Caco-2 (cell line): ENCODE results near the gene CREBL2. TPM values are rescaled to one million over a fixed set of nuclear protein-coding genes. Genes with fewer than 3 reads are reported as not detected.

ENCODE experiments used
- BruUV-seq: library from RNA; stranded (reverse); fragments of 400-500 nt; replicated peaks from 2 replicates; lab custom pipeline; 2021; lab: Mats Ljungman, UMichigan
- CTCF ChIA-PET: fragments of 300-600 bp; sonication (Branson Sonifier 250); formaldehyde crosslinking; loops from one replicate; lab custom pipeline; 2022; ENCODE audit warnings: antibody characterized with exemption; lab: Charles Lee
- POLR2A ChIA-PET: fragments of 300-600 bp; sonication (Branson Sonifier 250); formaldehyde crosslinking; loops from one replicate; lab custom pipeline; 2022; ENCODE audit warnings: antibody characterized with exemption; lab: Charles Lee
- DNase-seq, 2 experiments: peaks; one replicate each; pipeline versions ENCODE4 v3.0.0 to v3.0.0-alpha.2; 2020 to 2022
- H3K27me3 ChIP-seq: replicated peaks from 2 replicates; pipeline ENCODE4 v1.6.0; 2011; ENCODE audit warnings: low read length; ENCODE audit not compliant: control insufficient read depth, insufficient read depth
- H3K36me3 ChIP-seq: 2 replicates; pipeline ENCODE4 v1.5.1; 2011; ENCODE audit warnings: low read length; ENCODE audit not compliant: control insufficient read depth, insufficient read depth
- H3K4me1 ChIP-seq: fragments of 250-450 bp; sonication (Bioruptor Pico); 2 replicates; pipeline ENCODE4 v1.5.1; 2020; ENCODE audit warnings: mild to moderate bottlenecking
- H3K4me3 ChIP-seq: 2 replicates; pipeline ENCODE4 v1.5.1; 2011; ENCODE audit warnings: low read depth, mild to moderate bottlenecking, control low read depth, low read length
- H3K9me3 ChIP-seq: fragments of 250-450 bp; sonication (Bioruptor Pico); 2 replicates; pipeline ENCODE4 v1.5.1; 2020; ENCODE audit warnings: mild to moderate bottlenecking, moderate library complexity
- H3K27ac Mint-ChIP-seq: one replicate; pipeline ENCODE4 v1.8.0; 2022; ENCODE audit warnings: mixed read lengths; ENCODE audit not compliant: unreplicated experiment
- H3K27me3 Mint-ChIP-seq: one replicate; pipeline ENCODE4 v1.8.0; 2022; ENCODE audit warnings: mixed read lengths; ENCODE audit not compliant: insufficient read depth, unreplicated experiment
- H3K36me3 Mint-ChIP-seq: one replicate; pipeline ENCODE4 v1.8.0; 2022; ENCODE audit warnings: mild to moderate bottlenecking, mixed read lengths; ENCODE audit not compliant: insufficient read depth, unreplicated experiment
- H3K4me1 Mint-ChIP-seq: one replicate; pipeline ENCODE4 v1.8.0; 2022; ENCODE audit warnings: low read depth, mixed read lengths; ENCODE audit not compliant: unreplicated experiment
- H3K4me3 Mint-ChIP-seq: one replicate; pipeline ENCODE4 v1.8.0; 2022; ENCODE audit warnings: mild to moderate bottlenecking, moderate library complexity, mixed read lengths; ENCODE audit not compliant: unreplicated experiment
- H3K9me3 Mint-ChIP-seq: one replicate; pipeline ENCODE4 v1.8.0; 2022; ENCODE audit warnings: mixed read lengths; ENCODE audit not compliant: unreplicated experiment
- intact Hi-C: fragments of 100-400 bp; cut with micrococcal nuclease; formaldehyde crosslinking; loops from one replicate; pipeline ENCODE4 v1.10.0; 2022; ENCODE audit not compliant: unreplicated experiment
- total RNA-seq: library from RNA; stranded (reverse); gene quantifications from 2 replicates; pipeline ENCODE4 v1.2.3, GENCODE V29; 2022
- TF ChIP-seq, protein P1 (sequence below), 2 experiments: fragments of 200-600 bp in 1 of 2; IDR thresholded peaks; 1 replicate in 1 of 2; 2 replicates in 1 of 2; pipeline versions ENCODE4 v1.5.1 to v1.8.0; 2011 to 2022; ENCODE audit warnings: antibody characterized with exemption in 1 of 2, control low read depth in 1 of 2, inconsistent platforms in 1 of 2, low read depth in 1 of 2, low read length in 1 of 2, mild to moderate bottlenecking in 1 of 2, moderate library complexity in 1 of 2; ENCODE audit not compliant: insufficient read depth in 1 of 2, severe bottlenecking in 1 of 2, unreplicated experiment in 1 of 2

Gene CREBL2
- total RNA-seq, 1 experiment from 2014 or later, result 26.3 TPM

DNA sequence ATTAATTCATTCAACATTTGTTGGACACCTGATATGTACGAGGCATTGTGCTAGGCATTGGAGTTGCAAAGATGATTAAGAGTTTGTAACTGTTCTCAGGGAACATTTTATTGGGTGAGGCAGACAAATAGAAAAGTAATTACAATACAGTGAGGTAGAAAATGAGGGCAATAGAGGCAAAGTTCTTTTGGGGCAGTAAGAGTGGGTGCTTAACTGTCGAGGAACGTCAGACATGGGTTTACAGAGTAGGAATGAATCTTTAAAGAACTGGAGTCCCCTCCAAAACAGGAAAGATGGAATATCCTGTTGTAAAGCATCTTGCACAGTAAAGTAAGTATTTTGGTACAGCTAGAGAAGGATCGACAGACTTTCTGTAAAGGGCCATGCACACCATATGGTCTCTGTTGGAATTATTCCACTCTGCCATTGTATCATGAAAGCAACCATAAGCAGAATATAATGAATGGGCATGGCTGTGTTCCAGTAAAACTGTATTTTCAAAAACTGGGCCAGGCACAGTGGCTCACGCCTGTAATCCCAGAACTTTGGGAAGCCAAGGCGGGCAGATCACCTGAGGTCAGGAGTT lies 9.1 kb downstream of the CREBL2 start:
- Mint-ChIP-seq H3K4me1 (no peaks in the 10 kb centered on the region), H3K27ac (no peak overlapping the region), H3K4me3 (no peak overlapping the region), H3K36me3 (no peaks in the 10 kb centered on the region), H3K27me3 (no peaks in the 10 kb centered on the region), H3K9me3 (peaks cover 12% of the 10 kb centered on the region)
- intact Hi-C loops, result loop anchor here (1.0 kb wide), 1 partner anchor 9 kb away; no protein-coding TSS in a partner anchor
- TF ChIP-seq, protein P1, sequence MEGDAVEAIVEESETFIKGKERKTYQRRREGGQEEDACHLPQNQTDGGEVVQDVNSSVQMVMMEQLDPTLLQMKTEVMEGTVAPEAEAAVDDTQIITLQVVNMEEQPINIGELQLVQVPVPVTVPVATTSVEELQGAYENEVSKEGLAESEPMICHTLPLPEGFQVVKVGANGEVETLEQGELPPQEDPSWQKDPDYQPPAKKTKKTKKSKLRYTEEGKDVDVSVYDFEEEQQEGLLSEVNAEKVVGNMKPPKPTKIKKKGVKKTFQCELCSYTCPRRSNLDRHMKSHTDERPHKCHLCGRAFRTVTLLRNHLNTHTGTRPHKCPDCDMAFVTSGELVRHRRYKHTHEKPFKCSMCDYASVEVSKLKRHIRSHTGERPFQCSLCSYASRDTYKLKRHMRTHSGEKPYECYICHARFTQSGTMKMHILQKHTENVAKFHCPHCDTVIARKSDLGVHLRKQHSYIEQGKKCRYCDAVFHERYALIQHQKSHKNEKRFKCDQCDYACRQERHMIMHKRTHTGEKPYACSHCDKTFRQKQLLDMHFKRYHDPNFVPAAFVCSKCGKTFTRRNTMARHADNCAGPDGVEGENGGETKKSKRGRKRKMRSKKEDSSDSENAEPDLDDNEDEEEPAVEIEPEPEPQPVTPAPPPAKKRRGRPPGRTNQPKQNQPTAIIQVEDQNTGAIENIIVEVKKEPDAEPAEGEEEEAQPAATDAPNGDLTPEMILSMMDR (IDR thresholded peaks at IDR 0.05; ENCODE audit: insufficient read depth in 1 of 2, low read depth in 1 of 2, low read length in 1 of 2, severe bottlenecking in 1 of 2, unreplicated experiment in 1 of 2), result no peak
- ChIA-PET POLR2A (interaction anchor here (1.0 kb wide), 1 partner anchor 10 kb away, joined by 3 read pairs; no protein-coding TSS in a partner anchor), CTCF (interaction anchor here (0.7 kb wide), 2 partner anchors 10 to 82 kb away, joined by 4 to 10 read pairs; no protein-coding TSS in a partner anchor)
- DNase-seq, result no peak
- Histone ChIP-seq H3K4me3 (no peak overlapping the region), H3K4me1 (no peaks in the 10 kb centered on the region), H3K36me3 (no peaks in the 10 kb centered on the region), H3K27me3 (no peaks in the 10 kb centered on the region), H3K9me3 (no peaks in the 10 kb centered on the region)
- no TSS peak for BruUV-seq

DNA sequence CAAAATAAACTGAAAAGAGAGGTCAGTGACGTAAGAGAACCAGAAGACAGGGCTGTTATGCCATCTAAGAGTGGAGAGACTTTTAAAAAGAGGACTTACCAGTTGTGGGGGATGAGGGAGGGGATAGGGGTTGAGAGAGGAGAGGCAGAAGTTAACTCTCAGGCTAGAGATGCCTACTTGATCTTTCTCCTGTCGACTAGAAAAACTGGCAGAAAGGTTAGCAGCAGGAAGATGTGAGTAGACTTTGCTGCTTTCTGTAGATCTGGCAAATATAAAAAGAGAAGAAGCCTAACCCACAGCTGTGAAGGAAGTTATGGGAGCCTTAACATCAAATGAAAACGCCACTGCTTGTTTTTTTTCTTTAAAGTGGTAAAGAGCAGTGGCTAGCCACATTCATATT lies 10.7 kb downstream of the CREBL2 start:
- Mint-ChIP-seq H3K4me1 (no peaks in the 10 kb centered on the region), H3K9me3 (peaks cover 12% of the 10 kb centered on the region), H3K27me3 (no peaks in the 10 kb centered on the region), H3K36me3 (no peaks in the 10 kb centered on the region), H3K27ac (no peak overlapping the region), H3K4me3 (no peak overlapping the region)
- Histone ChIP-seq H3K36me3 (no peaks in the 10 kb centered on the region), H3K4me1 (no peaks in the 10 kb centered on the region), H3K27me3 (no peaks in the 10 kb centered on the region), H3K4me3 (no peak overlapping the region), H3K9me3 (no peaks in the 10 kb centered on the region)
- ChIA-PET CTCF (interaction anchor here (0.6 kb wide), 1 partner anchor 116 kb away, joined by 4 read pairs; no protein-coding TSS in a partner anchor), POLR2A (no interaction called here)
- DNase-seq, result no peak
- TF ChIP-seq, protein P1 (IDR thresholded peaks at IDR 0.05; ENCODE audit: insufficient read depth in 1 of 2, low read depth in 1 of 2, low read length in 1 of 2, severe bottlenecking in 1 of 2, unreplicated experiment in 1 of 2), result no peak
- intact Hi-C loops, result no loop called here
- BruUV-seq, result no TSS peak

DNA sequence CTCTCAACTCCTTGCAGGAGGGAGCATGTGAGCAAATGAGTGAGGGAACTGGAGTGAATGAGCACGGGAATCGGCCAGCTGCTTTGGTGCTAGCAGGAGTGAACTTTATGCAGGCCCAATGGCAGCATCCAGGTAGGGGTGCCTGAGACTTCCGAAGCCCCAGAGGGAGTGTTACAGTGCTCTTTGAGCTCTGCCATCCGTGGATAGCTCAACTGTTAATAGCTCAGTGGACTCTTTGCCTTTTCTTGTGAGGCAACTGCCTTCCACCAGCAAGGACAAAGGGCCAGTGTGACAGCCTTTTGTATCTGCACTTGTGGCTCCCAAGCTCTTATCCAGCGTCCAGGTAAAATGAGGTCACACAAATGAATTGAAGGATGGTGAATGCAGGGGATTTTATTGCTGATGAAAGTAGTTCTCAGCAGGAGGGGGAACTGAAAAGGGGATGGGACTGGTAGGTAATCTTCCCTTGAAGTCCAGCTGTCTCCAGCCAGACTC lies 12.9 kb downstream of the CREBL2 start:
- intact Hi-C loops, result no loop called here
- Mint-ChIP-seq H3K9me3 (peaks cover 12% of the 10 kb centered on the region), H3K36me3 (no peaks in the 10 kb centered on the region), H3K4me1 (no peaks in the 10 kb centered on the region), H3K4me3 (no peak overlapping the region), H3K27ac (no peak overlapping the region), H3K27me3 (no peaks in the 10 kb centered on the region)
- ChIA-PET POLR2A (no interaction called here), CTCF (no interaction called here)
- H3K9me3 ChIP-seq, result no peaks in the 10 kb centered on the region
- no peaks in the 10 kb centered on the region for H3K4me1 ChIP-seq
- no TSS peak for BruUV-seq
- no peaks in the 10 kb centered on the region for H3K36me3 ChIP-seq
- TF ChIP-seq, protein P1 (IDR thresholded peaks at IDR 0.05; ENCODE audit: insufficient read depth in 1 of 2, low read depth in 1 of 2, low read length in 1 of 2, severe bottlenecking in 1 of 2, unreplicated experiment in 1 of 2), result no peak
- H3K4me3 ChIP-seq, result no peak overlapping the region
- DNase-seq, result no peak
- no peaks in the 10 kb centered on the region for H3K27me3 ChIP-seq
